LNCaP clone FGC (cell line): Measurements from ENCODE around the gene IQUB.
"Not testable (repeated sequence)": the region's sequence is repeated elsewhere in the genome, so short reads cannot be mapped to it uniquely, and the experiment has no call there.

ENCODE experiments used
- DNase-seq: peaks from one replicate; pipeline ENCODE4 v3.0.0-alpha.2; 2011; ENCODE audit warnings: low read depth
- H3K4me3 ChIP-seq: 2 replicates; pipeline ENCODE4 v1.5.1; 2011; ENCODE audit warnings: mild to moderate bottlenecking, low read depth, low read length, control low read depth
- TF ChIP-seq, protein P1 (sequence below): IDR thresholded peaks from 2 replicates; pipeline ENCODE4 v1.5.1; 2012; ENCODE audit warnings: mild to moderate bottlenecking; ENCODE audit not compliant: control insufficient read depth, insufficient read depth; ENCODE audit errors: extremely low read depth

IQUB gene

GRCh38 chr7:123558289-123558874, 24.0 kb upstream of the IQUB start:
- TF ChIP-seq, protein P1, sequence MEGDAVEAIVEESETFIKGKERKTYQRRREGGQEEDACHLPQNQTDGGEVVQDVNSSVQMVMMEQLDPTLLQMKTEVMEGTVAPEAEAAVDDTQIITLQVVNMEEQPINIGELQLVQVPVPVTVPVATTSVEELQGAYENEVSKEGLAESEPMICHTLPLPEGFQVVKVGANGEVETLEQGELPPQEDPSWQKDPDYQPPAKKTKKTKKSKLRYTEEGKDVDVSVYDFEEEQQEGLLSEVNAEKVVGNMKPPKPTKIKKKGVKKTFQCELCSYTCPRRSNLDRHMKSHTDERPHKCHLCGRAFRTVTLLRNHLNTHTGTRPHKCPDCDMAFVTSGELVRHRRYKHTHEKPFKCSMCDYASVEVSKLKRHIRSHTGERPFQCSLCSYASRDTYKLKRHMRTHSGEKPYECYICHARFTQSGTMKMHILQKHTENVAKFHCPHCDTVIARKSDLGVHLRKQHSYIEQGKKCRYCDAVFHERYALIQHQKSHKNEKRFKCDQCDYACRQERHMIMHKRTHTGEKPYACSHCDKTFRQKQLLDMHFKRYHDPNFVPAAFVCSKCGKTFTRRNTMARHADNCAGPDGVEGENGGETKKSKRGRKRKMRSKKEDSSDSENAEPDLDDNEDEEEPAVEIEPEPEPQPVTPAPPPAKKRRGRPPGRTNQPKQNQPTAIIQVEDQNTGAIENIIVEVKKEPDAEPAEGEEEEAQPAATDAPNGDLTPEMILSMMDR: no peak
- H3K4me3 ChIP-seq: peak overlapping the region; percentile 93
- DNase-seq: no peak

- peak; percentile 98 for DNase-seq
- TF ChIP-seq, protein P1: no peak
- H3K4me3 ChIP-seq: peak within 1 kb of the TSS; percentile 93
Measured at GRCh38 chr7:123557398-123558288, 23.2 kb upstream of the IQUB start, which contains the start of gene NDUFA5. TSS of gene NDUFA5 (minus strand) at chr7:123557818. CDS start at chr7:123557795, 23 bp downstream.

- peak overlapping the region; percentile 93 for H3K4me3 ChIP-seq
- no peak for DNase-seq
- TF ChIP-seq, protein P1: no peak
Measured at GRCh38 chr7:123557016-123557397, 22.6 kb upstream of the IQUB start.

DNA sequence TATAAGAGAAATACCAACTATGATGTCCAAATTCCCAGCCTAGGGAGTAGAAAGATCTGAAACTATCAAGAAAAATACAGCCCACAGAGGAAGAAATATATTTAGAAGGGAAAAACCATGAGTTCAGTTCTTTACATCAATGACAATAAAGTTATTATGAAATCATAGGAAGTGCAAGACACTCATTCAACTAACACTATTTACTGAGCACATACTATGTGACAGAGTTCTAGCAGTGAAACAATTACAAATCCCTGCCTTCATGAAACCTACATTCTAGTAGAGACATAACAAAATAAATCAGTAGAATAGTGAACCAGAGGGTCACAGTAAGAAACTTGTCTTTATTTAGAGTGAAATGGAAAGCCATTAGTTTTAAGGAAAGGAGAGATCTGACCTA, 21.1 kb upstream of the IQUB start:
- DNase-seq: no peak
- H3K4me3 ChIP-seq: no peak overlapping the region
- TF ChIP-seq, protein P1: no peak

DNA sequence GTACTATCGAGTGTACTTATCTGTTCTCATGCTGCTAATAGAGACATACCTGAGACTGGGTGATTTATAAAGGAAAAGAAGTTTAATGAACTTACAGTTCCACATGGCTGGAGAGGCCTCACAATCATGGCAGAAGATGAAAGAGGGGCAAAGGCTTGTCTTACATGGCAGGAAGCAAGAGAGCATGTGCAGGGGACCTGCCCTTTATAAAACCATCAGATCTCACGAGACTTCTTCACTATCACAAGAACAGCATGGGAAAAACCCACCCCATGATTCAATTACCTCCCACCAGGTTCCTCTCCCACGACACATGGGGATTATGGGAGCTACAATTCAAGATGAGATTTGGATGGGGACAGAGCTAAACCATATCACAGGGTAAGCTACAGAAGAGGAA, 18.8 kb upstream of the IQUB start:
- TF ChIP-seq, protein P1: no peak
- no peak for DNase-seq
- no peak overlapping the region for H3K4me3 ChIP-seq

DNA sequence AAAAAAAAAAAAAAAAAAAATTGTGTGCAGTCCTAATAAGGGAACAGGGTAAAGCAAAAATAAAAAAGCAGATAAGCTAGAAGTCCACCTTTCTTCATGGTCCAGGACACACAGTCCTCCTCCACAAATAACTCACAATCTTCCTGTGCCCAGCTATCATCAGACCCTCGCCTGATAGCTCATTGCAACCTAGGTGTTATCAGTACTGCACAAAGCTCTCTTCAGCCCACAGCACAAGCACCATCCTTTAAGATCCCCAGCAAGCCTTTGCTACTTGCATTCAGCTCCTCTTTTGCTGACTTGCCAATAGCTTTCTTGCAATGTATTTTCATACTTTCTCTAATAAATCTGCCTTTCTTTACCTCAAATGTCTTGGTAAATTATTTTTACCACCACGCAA, 18.2 kb upstream of the IQUB start:
- no peak for DNase-seq
- no peak overlapping the region for H3K4me3 ChIP-seq
- TF ChIP-seq, protein P1: no peak

- H3K4me3 ChIP-seq, DNase-seq: not testable (repeated sequence)
Measured at GRCh38 chr7:123552134-123552533, 17.7 kb upstream of the IQUB start.
